ENCODE data around the gene FAM161B. TPM values are rescaled to one million over a fixed set of nuclear protein-coding genes. Genes with fewer than 3 reads are reported as not detected.

Gene FAM161B
- total RNA-seq, 1 experiment from 2014 or later: 1.6 TPM

DNA sequence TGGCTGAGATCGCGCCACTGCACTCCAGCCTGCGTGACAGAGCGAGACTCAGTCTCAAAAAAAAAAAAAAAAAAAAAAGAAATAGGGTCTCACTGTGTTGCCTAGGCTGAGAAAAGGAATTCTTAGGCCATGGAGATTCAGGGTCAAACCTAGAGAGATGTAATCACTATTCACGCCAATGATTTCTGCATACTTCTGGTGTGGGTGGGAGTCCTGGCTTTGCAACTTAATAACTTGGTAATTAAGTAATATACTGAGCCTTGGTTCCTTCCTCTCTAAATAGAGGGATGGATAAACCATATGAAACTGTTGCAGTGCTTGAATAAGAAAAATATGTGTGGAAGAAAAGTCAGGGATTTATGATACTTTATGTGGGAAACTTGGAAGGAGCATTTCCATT is 60.5 kb downstream of the FAM161B start:
- RAD21 ChIA-PET (ENCODE audit: low non-redundant PET in 1 of 2, low total read pairs in 2 of 2, uncharacterized antibody in 2 of 2, unreplicated experiment in 2 of 2): no interaction called here
- TF ChIP-seq ZNF274 (IDR thresholded peaks at IDR 0.05; ENCODE audit: low read depth, low read length): no peak
- TF ChIP-seq, protein P1, sequence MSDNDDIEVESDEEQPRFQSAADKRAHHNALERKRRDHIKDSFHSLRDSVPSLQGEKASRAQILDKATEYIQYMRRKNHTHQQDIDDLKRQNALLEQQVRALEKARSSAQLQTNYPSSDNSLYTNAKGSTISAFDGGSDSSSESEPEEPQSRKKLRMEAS (IDR thresholded peaks at IDR 0.05): no peak
- TF ChIP-seq CBX3 (IDR thresholded peaks at IDR 0.05; ENCODE audit: low read depth): no peak
- TF ChIP-seq ZFX (IDR thresholded peaks at IDR 0.05): no peak
- TF ChIP-seq EZH2 (IDR thresholded peaks at IDR 0.05): no peak
- Histone ChIP-seq H3K36me3 (ENCODE audit: control insufficient read depth in 1 of 2, insufficient read depth in 2 of 2, low read length in 2 of 2) (peaks cover 10 to 16% of the 10 kb centered on the region in 2 experiments; a peak in 3 of 4 replicates), H3K79me2 (ENCODE audit: insufficient read depth, low read length) (peaks cover 75% of the 10 kb centered on the region), H3K9ac (ENCODE audit: low read length) (no peak overlapping the region), H4K20me1 (ENCODE audit: insufficient read depth) (no peaks in the 10 kb centered on the region), H3K4me3 (replicated peaks in 1 of 2; ENCODE audit: low read depth in 1 of 2, low read length in 2 of 2) (no peak overlapping the region), H3K27me3 (ENCODE audit: insufficient read depth, low read length) (no peaks in the 10 kb centered on the region), H2AFZ (ENCODE audit: low read depth, low read length, poor library complexity, severe bottlenecking) (no peak overlapping the region), H3K4me2 (ENCODE audit: low read length) (no peak overlapping the region), H3K9me3 (ENCODE audit: control insufficient read depth in 1 of 2, insufficient read depth in 1 of 2, low read depth in 1 of 2, low read length in 2 of 2) (no peaks in the 10 kb centered on the region), H3K27ac (ENCODE audit: low read depth, low read length) (no peak overlapping the region), H3K4me1 (ENCODE audit: control insufficient read depth in 1 of 2, insufficient read depth in 2 of 2, low read length in 2 of 2) (peaks cover 9 to 27% of the 10 kb centered on the region in 2 experiments), H3K9me2 (ENCODE audit: insufficient read depth) (no peaks in the 10 kb centered on the region)
- no peak for DNase-seq (ENCODE audit: low read depth, low spot score)
- intact Hi-C loops (cut with micrococcal nuclease): no loop called here
- POLR2A ChIA-PET: no interaction called here
- no TSS peak for BruUV-seq (replicated peaks)
- ATAC-seq: no peak
- CTCF ChIA-PET: no interaction called here

GRCh38 chr14:73888971-73889370 is 60.9 kb downstream of the FAM161B start:
- Histone ChIP-seq H3K27ac (ENCODE audit: low read depth, low read length) (no peak overlapping the region), H3K9me3 (ENCODE audit: control insufficient read depth in 1 of 2, insufficient read depth in 1 of 2, low read depth in 1 of 2, low read length in 2 of 2) (no peaks in the 10 kb centered on the region), H3K79me2 (ENCODE audit: insufficient read depth, low read length) (peaks cover 71% of the 10 kb centered on the region), H3K9me2 (ENCODE audit: insufficient read depth) (no peaks in the 10 kb centered on the region), H3K36me3 (ENCODE audit: control insufficient read depth in 1 of 2, insufficient read depth in 2 of 2, low read length in 2 of 2) (peaks cover 6 to 13% of the 10 kb centered on the region in 2 experiments; a peak in 3 of 4 replicates), H3K9ac (ENCODE audit: low read length) (no peak overlapping the region), H3K4me1 (ENCODE audit: control insufficient read depth in 1 of 2, insufficient read depth in 2 of 2, low read length in 2 of 2) (peaks cover 9 to 27% of the 10 kb centered on the region in 2 experiments), H4K20me1 (ENCODE audit: insufficient read depth) (no peaks in the 10 kb centered on the region), H3K27me3 (ENCODE audit: insufficient read depth, low read length) (no peaks in the 10 kb centered on the region), H3K4me3 (replicated peaks in 1 of 2; ENCODE audit: low read depth in 1 of 2, low read length in 2 of 2) (no peak overlapping the region), H3K4me2 (ENCODE audit: low read length) (no peak overlapping the region; the same call in 1 of the 2 replicates), H2AFZ (ENCODE audit: low read depth, low read length, poor library complexity, severe bottlenecking) (no peak overlapping the region)
- intact Hi-C loops (cut with micrococcal nuclease): no loop called here
- DNase-seq (ENCODE audit: low read depth, low spot score) (no peak), ATAC-seq (no peak)
- no TSS peak for BruUV-seq (replicated peaks)
- RAD21 ChIA-PET (ENCODE audit: low non-redundant PET in 1 of 2, low total read pairs in 2 of 2, uncharacterized antibody in 2 of 2, unreplicated experiment in 2 of 2): no interaction called here
- POLR2A ChIA-PET: no interaction called here
- CTCF ChIA-PET: no interaction called here
- TF ChIP-seq ZNF274 (IDR thresholded peaks at IDR 0.05; ENCODE audit: low read depth, low read length): no peak
- TF ChIP-seq RAD21 (IDR thresholded peaks at IDR 0.05; ENCODE audit: low read depth): no peak
- TF ChIP-seq, protein P2, sequence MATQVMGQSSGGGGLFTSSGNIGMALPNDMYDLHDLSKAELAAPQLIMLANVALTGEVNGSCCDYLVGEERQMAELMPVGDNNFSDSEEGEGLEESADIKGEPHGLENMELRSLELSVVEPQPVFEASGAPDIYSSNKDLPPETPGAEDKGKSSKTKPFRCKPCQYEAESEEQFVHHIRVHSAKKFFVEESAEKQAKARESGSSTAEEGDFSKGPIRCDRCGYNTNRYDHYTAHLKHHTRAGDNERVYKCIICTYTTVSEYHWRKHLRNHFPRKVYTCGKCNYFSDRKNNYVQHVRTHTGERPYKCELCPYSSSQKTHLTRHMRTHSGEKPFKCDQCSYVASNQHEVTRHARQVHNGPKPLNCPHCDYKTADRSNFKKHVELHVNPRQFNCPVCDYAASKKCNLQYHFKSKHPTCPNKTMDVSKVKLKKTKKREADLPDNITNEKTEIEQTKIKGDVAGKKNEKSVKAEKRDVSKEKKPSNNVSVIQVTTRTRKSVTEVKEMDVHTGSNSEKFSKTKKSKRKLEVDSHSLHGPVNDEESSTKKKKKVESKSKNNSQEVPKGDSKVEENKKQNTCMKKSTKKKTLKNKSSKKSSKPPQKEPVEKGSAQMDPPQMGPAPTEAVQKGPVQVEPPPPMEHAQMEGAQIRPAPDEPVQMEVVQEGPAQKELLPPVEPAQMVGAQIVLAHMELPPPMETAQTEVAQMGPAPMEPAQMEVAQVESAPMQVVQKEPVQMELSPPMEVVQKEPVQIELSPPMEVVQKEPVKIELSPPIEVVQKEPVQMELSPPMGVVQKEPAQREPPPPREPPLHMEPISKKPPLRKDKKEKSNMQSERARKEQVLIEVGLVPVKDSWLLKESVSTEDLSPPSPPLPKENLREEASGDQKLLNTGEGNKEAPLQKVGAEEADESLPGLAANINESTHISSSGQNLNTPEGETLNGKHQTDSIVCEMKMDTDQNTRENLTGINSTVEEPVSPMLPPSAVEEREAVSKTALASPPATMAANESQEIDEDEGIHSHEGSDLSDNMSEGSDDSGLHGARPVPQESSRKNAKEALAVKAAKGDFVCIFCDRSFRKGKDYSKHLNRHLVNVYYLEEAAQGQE (IDR thresholded peaks at IDR 0.05; ENCODE audit: low read depth): no peak
- TF ChIP-seq CEBPB (IDR thresholded peaks at IDR 0.05; ENCODE audit: low read depth): no peak
- no peak for TF ChIP-seq YY1 (IDR thresholded peaks at IDR 0.05; ENCODE audit: extremely low read depth, insufficient replicate concordance, low read depth, low read length)
- no peak for TF ChIP-seq CBX3 (IDR thresholded peaks at IDR 0.05; ENCODE audit: low read depth)
- no peak for TF ChIP-seq SP1 (IDR thresholded peaks at IDR 0.05; ENCODE audit: low read depth)
- TF ChIP-seq CTCF (IDR thresholded peaks at IDR 0.05 in 2 of 3, conservative IDR thresholded peaks at IDR 0.05 in 1 of 3; ENCODE audit: borderline replicate concordance in 1 of 3, insufficient read depth in 1 of 3, low read depth in 2 of 3, low read length in 2 of 3): no peak
- TF ChIP-seq TCF7L2 (IDR thresholded peaks at IDR 0.05; ENCODE audit: borderline replicate concordance, extremely low read depth, insufficient read depth, insufficient read length): no peak
- TF ChIP-seq SRF (IDR thresholded peaks at IDR 0.05; ENCODE audit: low read depth): no peak
- TF ChIP-seq EZH2phosphoT487 (IDR thresholded peaks at IDR 0.05; ENCODE audit: borderline replicate concordance): no peak
- TF ChIP-seq ZFX (IDR thresholded peaks at IDR 0.05): no peak
- TF ChIP-seq SIN3A (IDR thresholded peaks at IDR 0.05; ENCODE audit: low read depth): no peak
- no peak for TF ChIP-seq POLR2AphosphoS5 (IDR thresholded peaks at IDR 0.05; ENCODE audit: low read depth, low read length)
- TF ChIP-seq FOSL1 (IDR thresholded peaks at IDR 0.05; ENCODE audit: low read depth): no peak

Data from HCT116 (cell line).